ENCODE data around the gene TMEM79.

- TF ChIP-seq RCOR1 (IDR thresholded peaks at IDR 0.05; ENCODE audit: low read length) (no peak), CTCF (IDR thresholded peaks at IDR 0.05) (no peak), REST (IDR thresholded peaks at IDR 0.05; ENCODE audit: low read depth, low read length) (no peak)
Measured at GRCh38 chr1:156281693-156282478, 2.2 kb upstream of the TMEM79 start.
